Keratinocyte (primary cell): Measurements from ENCODE around the gene TUBB6.

Experiments used
- EZH2 ChIP-seq: IDR thresholded peaks from one replicate; pipeline ENCODE4 v1.6.1; 2012; ENCODE audit warnings: inconsistent platforms, mild to moderate bottlenecking, low read length, moderate library complexity
- TF ChIP-seq, protein P1 (sequence below), 3 experiments: IDR thresholded peaks in 1 of 3; conservative IDR thresholded peaks in 1 of 3; optimal IDR thresholded peaks in 1 of 3; 2 replicates in 2 of 3; 3 replicates in 1 of 3; pipeline versions ENCODE3 to v1.5.1; 2011; ENCODE audit warnings: low read length in 3 of 3, mild to moderate bottlenecking in 3 of 3, moderate library complexity in 2 of 3, control low read depth in 1 of 3, inconsistent platforms in 1 of 3; ENCODE audit not compliant: insufficient read depth in 2 of 3; ENCODE audit errors: extremely low read depth in 1 of 3

DNA sequence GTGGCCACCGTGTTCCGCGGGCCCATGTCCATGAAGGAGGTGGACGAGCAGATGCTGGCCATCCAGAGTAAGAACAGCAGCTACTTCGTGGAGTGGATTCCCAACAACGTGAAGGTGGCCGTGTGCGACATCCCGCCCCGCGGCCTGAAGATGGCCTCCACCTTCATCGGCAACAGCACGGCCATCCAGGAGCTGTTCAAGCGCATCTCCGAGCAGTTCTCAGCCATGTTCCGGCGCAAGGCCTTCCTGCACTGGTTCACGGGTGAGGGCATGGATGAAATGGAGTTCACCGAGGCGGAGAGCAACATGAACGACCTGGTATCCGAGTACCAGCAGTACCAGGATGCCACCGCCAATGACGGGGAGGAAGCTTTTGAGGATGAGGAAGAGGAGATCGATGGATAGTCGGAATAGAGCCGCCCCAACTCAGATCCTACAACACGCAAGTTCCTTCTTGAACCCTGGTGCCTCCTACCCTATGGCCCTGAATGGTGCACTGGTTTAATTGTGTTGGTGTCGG lies 17.7 kb downstream of the TUBB6 start:
- TF ChIP-seq, protein P1, sequence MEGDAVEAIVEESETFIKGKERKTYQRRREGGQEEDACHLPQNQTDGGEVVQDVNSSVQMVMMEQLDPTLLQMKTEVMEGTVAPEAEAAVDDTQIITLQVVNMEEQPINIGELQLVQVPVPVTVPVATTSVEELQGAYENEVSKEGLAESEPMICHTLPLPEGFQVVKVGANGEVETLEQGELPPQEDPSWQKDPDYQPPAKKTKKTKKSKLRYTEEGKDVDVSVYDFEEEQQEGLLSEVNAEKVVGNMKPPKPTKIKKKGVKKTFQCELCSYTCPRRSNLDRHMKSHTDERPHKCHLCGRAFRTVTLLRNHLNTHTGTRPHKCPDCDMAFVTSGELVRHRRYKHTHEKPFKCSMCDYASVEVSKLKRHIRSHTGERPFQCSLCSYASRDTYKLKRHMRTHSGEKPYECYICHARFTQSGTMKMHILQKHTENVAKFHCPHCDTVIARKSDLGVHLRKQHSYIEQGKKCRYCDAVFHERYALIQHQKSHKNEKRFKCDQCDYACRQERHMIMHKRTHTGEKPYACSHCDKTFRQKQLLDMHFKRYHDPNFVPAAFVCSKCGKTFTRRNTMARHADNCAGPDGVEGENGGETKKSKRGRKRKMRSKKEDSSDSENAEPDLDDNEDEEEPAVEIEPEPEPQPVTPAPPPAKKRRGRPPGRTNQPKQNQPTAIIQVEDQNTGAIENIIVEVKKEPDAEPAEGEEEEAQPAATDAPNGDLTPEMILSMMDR (optimal IDR thresholded peaks at IDR 0.05 in 1 of 3, IDR thresholded peaks at IDR 0.05 in 1 of 3, conservative IDR thresholded peaks at IDR 0.05 in 1 of 3; ENCODE audit: extremely low read depth in 1 of 3, insufficient read depth in 2 of 3, low read length in 3 of 3): no peak
- no peak for TF ChIP-seq EZH2
